NCI-H526 (cell line): ENCODE data around the gene IL23R.

Experiments used
- DNase-seq, 2 experiments: peaks; one replicate each; lab custom pipeline; 2025; lab: John Stamatoyannopoulos, UW

Gene IL23R

DNA sequence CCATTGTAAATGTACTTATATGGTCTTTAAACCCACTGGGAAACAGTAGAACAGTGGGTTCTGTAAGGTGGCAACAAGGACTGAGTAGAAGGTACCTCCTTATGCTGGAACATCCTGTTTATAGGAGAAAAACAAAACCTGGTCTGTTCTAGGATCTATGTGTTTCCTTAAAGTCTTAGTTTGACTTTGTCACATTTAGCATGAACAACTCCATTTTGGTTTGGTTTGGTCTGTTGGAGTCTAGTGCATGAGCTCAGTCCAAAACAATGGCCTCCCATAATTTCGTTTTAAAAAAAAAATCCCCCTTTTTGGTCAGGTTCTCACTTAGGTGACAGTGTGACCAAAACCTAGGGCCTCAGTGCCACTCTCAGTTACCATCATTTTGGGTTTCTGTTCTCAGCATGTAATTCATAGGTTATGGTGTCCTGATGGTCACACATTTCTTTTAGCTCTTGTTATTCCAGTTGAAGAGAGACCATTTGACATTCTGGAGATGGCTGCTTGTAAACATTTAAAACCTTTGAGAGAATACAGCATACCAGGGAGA, 75.0 kb downstream of the IL23R start:
- DNase-seq = no peak

GRCh38 chr1:67242016-67242415, 75.8 kb downstream of the IL23R start:
- DNase-seq = no peak

DNA sequence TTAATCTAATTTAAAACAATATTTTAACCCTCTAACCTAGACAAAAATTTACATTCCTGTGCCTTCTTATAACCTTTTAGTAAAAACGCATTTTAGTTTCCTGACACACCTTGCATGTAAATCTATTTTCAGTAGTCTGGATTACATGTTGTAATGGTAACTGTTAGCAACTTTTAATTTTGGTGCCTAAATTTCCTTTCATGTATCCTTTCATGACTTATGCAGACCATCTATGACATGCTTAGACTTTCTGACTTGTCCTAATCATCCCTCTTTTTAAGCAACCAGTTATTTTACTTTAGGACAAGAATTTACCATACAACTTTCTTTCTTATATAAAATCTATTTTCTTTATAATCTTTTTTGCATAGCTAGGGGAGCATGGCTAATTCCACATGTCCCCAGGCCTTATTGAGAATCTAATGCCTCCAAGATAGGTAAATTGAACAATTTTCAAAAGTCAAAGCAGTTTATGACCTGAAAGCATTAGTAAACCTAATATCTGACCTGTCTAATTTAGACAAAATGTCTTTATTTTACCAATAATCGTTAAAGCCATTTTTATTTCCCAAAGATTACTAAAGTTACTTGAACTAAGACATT, 83.9 kb downstream of the IL23R start:
- peak in 1 of 2 experiments; percentile 17 for DNase-seq

DNA sequence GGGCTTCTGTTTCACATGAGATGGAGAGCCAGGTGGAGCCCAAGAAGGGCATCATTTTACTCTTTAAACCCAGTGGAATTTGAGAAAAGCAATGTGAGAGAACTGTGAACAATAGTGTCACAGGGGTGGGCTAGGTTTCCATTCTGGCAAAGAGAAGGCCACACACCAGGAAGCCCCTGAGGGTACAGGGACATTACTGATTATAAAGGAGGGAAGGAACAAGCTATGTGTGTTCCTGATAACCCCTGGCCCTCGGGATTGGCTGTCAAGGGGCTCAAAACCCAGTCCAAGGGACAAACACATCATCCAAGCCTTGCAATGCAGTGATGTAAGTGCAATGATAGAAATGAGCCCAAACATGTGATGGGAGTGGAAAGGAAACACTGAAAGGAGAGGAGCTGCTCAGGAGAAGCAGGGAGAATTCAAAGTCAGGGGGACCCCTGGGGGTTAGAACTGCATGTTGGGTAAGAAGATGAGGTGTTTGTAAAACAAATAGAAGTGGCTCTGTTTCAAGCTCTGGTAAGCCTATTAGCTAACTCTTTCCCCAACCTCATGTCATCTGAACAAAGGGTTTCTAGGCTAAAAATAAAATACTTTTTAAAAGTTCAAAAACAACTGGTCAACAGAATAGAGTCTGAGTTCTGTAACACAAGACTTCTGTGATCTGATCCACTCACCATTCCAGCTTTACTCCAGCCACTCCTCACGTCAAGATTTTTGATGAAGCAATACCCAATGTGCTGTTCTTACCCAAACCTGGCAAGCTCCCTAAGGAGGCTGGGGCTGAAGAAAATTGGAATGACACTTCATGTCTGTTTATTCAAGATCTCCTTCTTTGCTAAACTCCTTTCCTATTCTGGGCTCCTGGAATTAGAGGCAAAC, 90.3 kb downstream of the IL23R start:
- no peak for DNase-seq

DNA sequence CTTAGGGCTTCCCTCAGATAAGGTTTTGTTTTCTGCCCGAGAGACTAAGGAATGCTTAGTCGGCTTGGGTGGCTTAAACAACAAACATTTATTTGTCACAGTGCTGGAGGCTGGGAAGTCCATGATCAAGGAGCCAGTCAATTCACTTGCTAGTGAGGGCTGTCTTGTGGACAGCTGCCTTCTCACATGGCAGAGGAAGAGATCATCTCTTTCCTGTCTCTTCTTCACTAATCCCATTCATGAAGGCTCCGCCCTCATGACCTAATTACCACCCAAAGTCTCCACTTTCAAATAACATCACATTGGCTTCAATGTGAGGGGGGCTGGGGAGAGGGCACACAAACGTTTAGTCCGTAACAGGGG, 90.9 kb downstream of the IL23R start:
- no peak for DNase-seq

DNA sequence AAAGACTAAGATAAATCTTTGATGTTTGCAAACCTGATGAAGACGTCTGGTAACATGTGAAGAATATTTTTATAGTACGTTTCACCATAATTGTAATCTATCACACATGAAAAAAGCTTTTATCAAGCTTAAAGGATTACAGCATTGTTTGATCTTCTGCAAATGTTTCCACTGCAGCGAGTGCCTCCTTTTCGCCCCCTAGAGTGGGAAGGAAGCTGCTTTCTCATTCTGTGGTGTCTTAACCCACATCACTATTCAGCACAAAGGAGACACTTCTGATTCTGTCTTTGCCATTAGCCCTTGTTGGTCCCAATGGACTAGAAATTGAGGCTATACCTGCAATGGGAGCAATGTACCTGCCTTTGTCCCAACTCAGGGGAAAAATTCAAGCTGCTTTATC, 95.4 kb downstream of the IL23R start:
- DNase-seq = peak in 1 of 2 experiments; percentile 15

GRCh38 chr1:67262735-67263134, 96.5 kb downstream of the IL23R start:
- no peak for DNase-seq

- no peak for DNase-seq
Observed at GRCh38 chr1:67264152-67264551, 97.9 kb downstream of the IL23R start.

DNA sequence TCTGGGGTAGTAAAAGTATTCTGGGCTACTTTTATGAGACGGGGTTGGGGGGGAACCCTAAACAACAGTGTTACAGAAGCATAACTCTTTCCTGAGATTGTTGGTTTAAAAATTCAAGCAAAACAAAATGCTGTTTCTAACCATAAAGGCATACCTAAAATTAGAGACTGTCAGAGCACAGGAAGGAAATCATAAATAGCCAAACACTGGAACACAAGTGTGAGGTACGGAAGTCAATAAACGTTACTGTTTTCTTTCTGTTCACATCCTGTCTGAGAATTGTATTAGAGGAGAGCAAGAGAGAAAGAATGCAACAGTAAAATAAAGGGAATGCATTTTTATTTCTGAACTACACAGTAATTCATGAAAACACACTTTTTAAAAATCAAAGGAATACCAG, 98.6 kb downstream of the IL23R start:
- no peak for DNase-seq

DNA sequence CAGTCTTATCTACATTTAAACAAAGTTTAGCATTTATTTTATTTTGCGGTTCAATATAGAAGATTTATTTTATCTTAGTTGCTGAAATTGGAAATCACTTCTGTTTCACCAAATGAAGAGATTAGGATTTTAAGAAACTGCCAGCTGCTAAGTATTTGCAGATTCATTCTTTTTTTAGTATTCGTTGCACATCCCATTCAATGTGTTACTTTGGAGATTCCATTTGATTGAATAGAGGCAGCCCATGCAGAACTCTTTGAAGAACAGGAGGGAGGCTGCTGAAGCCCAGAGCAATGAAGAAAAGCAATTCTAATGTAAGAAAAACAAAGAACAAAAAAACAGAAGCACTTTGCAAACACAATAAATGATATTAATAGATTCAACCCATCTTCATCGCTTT, 102.8 kb downstream of the IL23R start:
- DNase-seq = no peak

GRCh38 chr1:67270541-67270940, 104.3 kb downstream of the IL23R start:
- no peak for DNase-seq

DNA sequence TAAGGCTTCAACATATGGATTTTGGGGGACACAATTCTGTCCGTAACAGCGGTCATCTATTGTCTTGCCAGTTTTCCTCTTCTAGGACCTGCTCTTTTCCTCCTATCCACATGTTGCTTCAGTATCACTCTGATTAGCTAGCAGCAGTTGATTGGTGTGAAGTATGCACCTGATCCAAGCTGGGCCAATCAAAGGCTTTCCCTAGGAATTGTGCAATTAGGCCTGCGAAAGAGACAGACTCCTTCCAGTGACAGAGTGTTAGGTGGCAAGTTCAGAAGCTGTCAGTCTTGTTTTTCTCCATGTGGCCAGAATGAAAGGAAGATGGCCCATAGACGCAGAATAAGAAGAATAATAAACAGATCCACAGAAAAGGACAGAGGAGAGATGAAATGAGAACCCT, 107.3 kb downstream of the IL23R start:
- DNase-seq = no peak

DNA sequence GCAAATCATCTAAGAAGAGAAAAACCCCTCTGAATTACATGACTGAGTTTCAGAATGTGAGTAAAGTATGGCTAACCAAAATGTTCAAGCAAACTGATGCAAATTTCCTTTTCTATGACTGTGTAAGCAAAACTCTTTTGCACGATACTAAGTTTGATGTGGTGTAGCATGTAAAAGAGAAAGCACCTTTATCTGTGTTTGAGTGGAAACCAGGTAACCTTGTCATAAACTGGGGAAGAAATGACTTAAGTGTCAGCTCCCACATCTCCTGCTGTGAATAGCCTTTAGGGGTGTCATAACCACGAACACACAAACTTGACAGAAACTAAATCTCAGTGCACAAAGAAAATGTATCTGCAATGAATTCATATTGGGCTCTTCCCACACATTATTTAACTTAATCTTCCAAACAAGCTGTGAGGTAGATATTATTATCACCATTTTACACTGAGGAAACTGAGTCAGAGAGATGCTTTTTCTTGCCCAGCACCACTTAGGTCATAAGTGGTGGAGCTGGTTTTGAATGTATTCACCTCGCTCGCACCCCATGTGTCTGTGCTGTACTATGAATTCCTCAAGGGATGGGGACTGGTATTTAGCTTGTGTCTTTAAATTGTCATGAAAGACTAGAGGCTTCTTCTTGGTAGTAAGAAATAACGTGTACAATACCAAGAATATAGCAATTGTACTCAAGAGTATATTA, 108.5 kb downstream of the IL23R start:
- DNase-seq = peak in 1 of 2 experiments; percentile 41

DNA sequence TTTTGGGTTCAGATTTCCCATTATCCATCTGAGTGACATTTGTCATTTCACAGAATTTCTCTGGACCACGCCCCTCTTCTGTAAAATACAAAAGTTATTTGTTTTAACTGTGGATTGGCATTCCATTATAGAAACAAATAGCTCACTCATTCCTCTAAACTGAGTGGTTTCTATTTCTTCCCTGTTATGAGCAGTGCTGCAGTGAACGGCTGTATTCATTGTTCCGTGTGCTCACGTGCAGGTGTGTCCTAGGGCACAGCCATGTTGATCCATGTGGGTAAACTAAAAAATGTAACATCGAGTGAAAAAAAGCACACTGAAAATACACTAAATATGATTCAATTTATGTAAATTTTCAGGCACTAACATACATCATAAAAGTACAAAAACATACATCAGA, 114.4 kb downstream of the IL23R start:
- DNase-seq = no peak

- DNase-seq = no peak
Observed at GRCh38 chr1:67281244-67281643, 115.0 kb downstream of the IL23R start.

- DNase-seq = no peak
Observed at GRCh38 chr1:67285780-67286488, 119.7 kb downstream of the IL23R start.

DNA sequence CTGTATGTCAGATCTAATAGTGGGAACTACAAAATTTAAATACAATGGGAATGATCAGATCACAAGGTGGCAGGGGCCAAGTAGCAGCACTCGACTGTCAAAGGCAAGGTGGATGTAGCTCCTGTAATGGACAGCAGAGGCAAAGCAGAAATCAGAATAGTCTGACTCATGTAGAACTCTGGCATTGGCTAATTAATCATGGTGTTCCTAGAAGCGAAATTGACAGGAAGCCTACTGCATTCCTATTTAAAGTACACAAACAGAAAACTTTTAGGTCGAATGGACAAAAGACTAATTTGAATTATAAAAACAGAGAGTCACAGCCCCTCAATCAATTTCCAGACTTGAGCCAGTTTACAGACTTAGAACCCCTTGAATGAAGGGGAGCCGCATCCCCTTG, 124.0 kb downstream of the IL23R start:
- DNase-seq = no peak

DNA sequence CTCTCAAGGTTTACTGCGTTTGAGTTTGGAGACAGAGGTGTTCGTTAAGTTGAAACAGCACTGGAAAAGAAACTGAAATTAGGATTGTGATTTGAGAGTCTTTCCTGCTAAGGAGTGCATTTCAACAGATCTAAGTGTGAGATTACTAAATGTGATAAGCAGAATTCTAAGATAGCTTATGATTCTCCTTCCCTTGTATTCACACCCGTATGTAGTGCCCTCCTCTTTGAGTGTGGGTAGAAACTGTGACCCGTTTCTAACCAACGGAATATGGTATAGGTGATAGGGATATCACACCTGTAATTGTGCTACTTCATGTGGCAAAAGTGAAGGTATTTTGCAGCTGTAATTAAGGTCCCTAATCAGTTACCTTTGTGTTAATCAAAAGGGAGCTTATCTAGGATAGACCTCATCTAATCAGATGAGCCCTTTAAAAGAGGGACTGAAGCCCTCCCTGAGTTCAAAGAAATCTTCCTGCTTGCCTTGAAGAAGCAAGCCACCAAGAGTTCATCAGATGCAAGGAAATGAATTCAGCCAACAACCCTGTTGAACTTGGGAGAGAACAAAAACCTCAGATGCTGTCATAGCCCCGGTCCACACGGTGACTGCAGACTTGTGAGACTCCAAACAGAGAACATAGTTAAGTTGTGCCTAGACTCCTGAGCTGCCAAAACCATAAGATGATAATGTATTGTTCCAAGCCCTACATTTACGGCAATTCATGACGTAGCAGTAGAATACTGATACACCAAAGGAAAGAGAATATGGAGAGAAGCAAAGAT, 128.8 kb downstream of the IL23R start:
- DNase-seq = no peak

GRCh38 chr1:67298762-67299161, 132.5 kb downstream of the IL23R start:
- DNase-seq = peak in 1 of 2 experiments; percentile 18

DNA sequence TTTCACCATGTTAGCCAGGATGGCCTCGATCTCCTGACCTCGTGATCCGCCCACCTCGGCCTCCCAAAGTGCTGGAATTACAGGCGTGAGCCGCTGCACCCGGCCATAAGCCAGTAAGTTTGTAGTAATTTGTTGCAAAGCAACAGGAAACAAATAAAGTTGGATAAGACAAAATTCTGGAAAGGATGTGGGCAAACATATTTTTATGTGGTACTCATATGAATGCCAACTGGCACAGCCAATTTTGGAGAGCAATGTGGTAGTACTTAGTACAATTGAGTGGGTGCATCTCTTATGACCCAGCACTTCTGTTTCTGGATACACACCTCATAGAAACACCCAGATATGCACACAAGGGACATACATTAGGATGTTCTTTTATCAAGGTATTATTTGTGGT, 133.0 kb downstream of the IL23R start:
- DNase-seq = no peak

DNA sequence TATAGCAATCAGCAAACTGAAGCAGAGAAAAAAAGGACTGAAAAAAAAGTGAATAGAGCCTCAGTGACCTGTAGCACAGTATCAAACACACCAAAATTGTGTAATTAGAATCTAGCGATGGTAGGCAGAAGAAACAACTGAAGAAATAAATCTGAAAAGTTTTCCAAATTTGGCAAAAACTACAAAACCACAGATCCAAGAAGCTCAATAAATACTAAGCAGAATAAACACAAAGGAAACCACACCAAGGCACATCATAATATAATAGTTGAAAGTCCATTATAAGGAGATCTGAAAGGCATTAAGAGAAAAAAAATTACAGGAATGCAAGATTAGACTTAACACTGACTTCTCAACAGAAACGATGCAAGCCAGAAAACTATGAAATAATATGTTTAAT, 134.3 kb downstream of the IL23R start:
- no peak for DNase-seq
